KOPT-K1 (cell line): Measurements from ENCODE around the gene PTPN5.

ENCODE experiments used
- H3K27ac ChIP-seq: fragments of 200-600 bp; sonication (generic); 2 replicates; pipeline ENCODE4 v1.5.1; 2016; ENCODE audit warnings: antibody characterized with exemption, mild to moderate bottlenecking, low read depth, low read length; ENCODE audit not compliant: poor library complexity, severe bottlenecking
- H3K36me3 ChIP-seq: fragments of 200-600 bp; sonication (generic); 2 replicates; pipeline ENCODE4 v1.5.1; 2017; ENCODE audit warnings: antibody characterized with exemption, mild to moderate bottlenecking, low read length, moderate library complexity; ENCODE audit not compliant: insufficient read depth
- H3K9me3 ChIP-seq: fragments of 200-600 bp; sonication (generic); 2 replicates; pipeline ENCODE4 v1.5.1; 2017; ENCODE audit warnings: antibody characterized with exemption, low read length, mild to moderate bottlenecking; ENCODE audit not compliant: insufficient read depth, poor library complexity, severe bottlenecking

The PTPN5 gene

GRCh38 chr11:18733202-18733601 is 58.4 kb downstream of the PTPN5 start:
- Histone ChIP-seq H3K27ac (no peak overlapping the region), H3K9me3 (no peaks in the 10 kb centered on the region), H3K36me3 (no peaks in the 10 kb centered on the region)

DNA sequence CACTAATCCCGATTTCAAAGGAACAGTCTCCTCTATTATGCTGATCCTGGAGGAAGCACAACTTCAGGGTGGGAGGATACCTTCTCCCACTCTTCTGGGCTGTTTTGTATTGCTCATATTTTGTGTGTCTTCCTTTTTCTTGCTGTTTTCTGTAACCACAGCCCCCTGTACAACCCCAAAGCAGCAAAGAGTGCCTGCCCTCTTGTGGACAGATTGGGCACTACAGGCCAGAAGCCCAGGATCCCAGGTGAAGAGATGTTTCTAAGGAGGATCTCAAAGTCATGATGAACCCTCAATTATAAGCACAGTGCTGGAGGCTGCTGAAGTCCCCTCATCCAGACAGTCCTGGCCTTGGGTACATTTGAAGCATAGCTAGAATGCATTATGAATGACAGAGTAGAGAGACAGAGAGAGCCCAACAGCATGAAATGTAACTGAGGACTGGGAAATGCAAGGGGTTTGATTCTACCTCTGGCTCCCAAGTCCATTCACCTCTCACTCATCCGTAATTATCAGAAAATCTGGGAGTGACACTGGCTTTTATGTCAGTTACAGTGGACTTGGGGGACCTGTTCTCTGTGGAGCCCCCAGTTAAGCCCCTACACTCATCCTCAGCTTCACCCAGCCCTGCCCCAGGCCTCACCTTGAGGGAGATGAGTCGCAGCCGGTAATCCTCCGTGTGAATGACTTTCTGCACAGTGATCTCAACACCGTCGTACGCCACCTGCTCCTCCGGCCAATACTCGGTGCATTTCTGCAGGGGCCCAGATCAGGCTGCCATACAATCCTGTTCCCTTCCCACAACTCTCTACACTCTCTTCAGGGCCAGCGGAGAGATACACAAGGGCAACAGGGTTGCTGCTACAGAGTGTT is 59.4 kb downstream of the PTPN5 start:
- Histone ChIP-seq H3K36me3 (no peaks in the 10 kb centered on the region), H3K27ac (no peak overlapping the region)

DNA sequence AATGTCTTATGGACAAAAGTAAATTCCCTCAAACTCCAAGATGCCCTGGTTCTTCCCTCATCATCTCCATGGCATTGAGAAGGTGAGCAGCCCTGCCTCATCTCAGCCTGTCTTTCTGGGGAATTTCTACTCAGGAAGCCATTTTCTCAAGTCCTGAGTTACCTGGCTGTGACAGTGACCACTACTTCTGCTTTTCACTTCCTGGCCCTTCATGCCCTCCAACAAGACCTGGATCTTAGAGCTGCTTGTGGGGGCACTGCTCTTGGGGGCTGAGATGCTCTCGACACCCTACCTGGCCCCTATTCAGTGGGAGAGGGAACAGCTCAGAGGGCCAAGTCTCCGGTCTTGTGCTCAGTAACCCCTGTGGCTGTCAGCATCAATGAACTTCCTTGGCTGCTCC is 60.2 kb downstream of the PTPN5 start:
- H3K27ac ChIP-seq = no peak overlapping the region
- H3K9me3 ChIP-seq = no peaks in the 10 kb centered on the region
- H3K36me3 ChIP-seq = no peaks in the 10 kb centered on the region

More for the DNA sequence above, 59.4 kb downstream of the PTPN5 start:
- H3K9me3 ChIP-seq = no peaks in the 10 kb centered on the region

GRCh38 chr11:18730020-18730419 is 61.6 kb downstream of the PTPN5 start:
- Histone ChIP-seq H3K36me3 (no peaks in the 10 kb centered on the region), H3K27ac (no peak overlapping the region), H3K9me3 (no peaks in the 10 kb centered on the region)

DNA sequence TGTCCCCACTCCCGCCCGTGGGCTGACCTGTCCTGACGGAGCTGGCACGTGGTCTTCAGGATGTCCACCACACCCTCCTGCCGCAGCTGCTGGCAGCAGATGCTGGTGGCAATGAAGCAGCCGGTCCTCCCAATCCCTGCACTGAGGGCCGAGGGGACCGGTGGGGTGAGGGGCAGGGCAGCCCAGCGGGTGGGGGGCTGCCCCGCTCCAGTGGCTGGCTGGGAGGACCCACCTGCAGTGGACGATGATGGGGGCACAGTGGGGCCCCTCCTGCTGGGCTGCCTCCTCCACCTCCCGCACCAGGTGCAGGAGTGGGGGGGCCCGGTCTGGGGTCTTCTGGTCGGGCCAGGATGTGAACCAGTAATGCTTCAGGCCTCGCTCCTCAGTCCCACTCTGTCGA is 62.2 kb downstream of the PTPN5 start:
- no peaks in the 10 kb centered on the region for H3K36me3 ChIP-seq
- no peaks in the 10 kb centered on the region for H3K9me3 ChIP-seq
- H3K27ac ChIP-seq = no peak overlapping the region

- no peaks in the 10 kb centered on the region for H3K36me3 ChIP-seq
- H3K9me3 ChIP-seq = no peaks in the 10 kb centered on the region
- H3K27ac ChIP-seq = no peak overlapping the region
Observed at GRCh38 chr11:18728658-18729057, 62.9 kb downstream of the PTPN5 start.

- Histone ChIP-seq H3K36me3 (no peaks in the 10 kb centered on the region), H3K9me3 (no peaks in the 10 kb centered on the region), H3K27ac (no peak overlapping the region)
Observed at GRCh38 chr11:18727479-18728236, 63.9 kb downstream of the PTPN5 start.

DNA sequence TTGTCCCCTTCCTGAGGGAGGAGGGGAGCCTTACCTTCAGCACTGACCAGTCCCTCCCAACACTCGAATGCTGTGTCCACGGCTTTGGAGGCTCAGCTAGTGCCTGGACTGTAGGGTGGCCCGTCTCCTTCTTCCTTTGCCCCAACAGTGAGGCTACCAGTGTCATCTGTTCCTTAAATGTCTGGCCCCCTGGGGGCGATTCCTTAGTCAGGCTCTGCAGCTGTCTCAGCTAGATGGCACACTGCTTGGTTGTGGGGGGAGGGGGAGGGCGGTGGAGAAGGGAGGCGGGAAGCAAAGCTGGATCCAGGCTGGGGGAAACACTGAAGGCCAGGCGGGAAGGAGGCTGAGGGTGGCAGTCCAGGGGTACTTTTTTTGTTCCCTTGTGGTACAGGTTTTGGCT is 65.6 kb downstream of the PTPN5 start, which contains the start of gene IGSF22:
Gene IGSF22, minus strand, starts transcription at position 149 of the 400 bp plus-strand sequence. CDS start 1,952 bp downstream, outside the sequence.
- H3K27ac ChIP-seq = no peak within 1 kb of the TSS
- no peaks in the 10 kb centered on the region for H3K36me3 ChIP-seq
- H3K9me3 ChIP-seq = no peaks in the 10 kb centered on the region

- Histone ChIP-seq H3K27ac (no peak overlapping the region), H3K9me3 (no peaks in the 10 kb centered on the region)
Observed at GRCh38 chr11:18723991-18724390, 67.6 kb downstream of the PTPN5 start.

GRCh38 chr11:18722293-18722637 is 69.3 kb downstream of the PTPN5 start:
- H3K27ac ChIP-seq = no peak overlapping the region
- no peaks in the 10 kb centered on the region for H3K36me3 ChIP-seq
- H3K9me3 ChIP-seq = no peaks in the 10 kb centered on the region

More at GRCh38 chr11:18723991-18724390, 67.6 kb downstream of the PTPN5 start:
- H3K36me3 ChIP-seq = no peaks in the 10 kb centered on the region

- Histone ChIP-seq H3K36me3 (no peaks in the 10 kb centered on the region), H3K9me3 (no peaks in the 10 kb centered on the region), H3K27ac (no peak overlapping the region)
Observed at GRCh38 chr11:18721561-18722292, 69.9 kb downstream of the PTPN5 start.

GRCh38 chr11:18720808-18721560 is 70.6 kb downstream of the PTPN5 start:
- H3K9me3 ChIP-seq = no peaks in the 10 kb centered on the region
- no peak overlapping the region for H3K27ac ChIP-seq
- H3K36me3 ChIP-seq = no peaks in the 10 kb centered on the region

DNA sequence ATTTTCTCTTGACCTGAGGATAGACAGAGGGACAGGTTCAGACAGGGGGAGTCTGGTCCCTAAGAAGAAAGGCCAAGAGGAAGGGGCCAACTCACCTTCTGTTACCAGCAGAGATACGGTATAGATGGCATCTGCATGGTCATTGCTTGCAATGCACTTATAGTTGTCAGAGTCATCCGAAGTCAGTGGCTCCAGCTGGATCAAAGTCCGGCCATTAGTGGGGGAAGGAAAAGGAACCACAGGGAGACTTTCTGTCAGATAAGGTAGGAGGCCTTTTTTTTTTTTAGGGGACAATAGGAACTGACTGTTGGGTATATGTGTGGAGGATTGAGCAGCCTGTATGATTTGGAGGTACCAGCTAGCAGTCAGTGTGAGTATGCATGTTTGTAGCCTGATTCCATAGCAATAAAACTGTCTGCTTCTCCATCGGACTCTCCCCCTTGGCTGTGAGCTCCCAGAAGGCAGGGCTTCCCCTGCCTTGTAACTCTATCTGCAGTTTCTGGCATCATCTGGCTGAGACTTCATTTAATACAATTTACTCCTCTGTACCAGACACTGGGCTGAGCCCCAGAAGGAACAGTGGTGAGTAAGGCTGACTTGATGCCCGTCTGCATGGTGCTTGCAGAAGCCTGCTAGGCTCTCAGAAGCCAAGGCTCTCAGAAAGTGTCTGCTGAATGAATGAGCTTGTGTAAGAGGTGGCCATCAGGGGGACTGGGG is 71.3 kb downstream of the PTPN5 start:
- no peaks in the 10 kb centered on the region for H3K9me3 ChIP-seq
- H3K27ac ChIP-seq = no peak overlapping the region
- H3K36me3 ChIP-seq = no peaks in the 10 kb centered on the region

- Histone ChIP-seq H3K27ac (no peak overlapping the region), H3K9me3 (no peaks in the 10 kb centered on the region), H3K36me3 (no peaks in the 10 kb centered on the region)
Observed at GRCh38 chr11:18715476-18715875, 76.1 kb downstream of the PTPN5 start.
